ENCODE data around the gene BIN1.

GRCh38 chr2:127121776-127122176, 14.8 kb upstream of the BIN1 start:
- TF ChIP-seq CTCF (IDR thresholded peaks at IDR 0.05) (no peak), POLR2A (IDR thresholded peaks at IDR 0.05) (no peak)
